ENCODE results near the gene LHX6. TPM values are rescaled to one million over a fixed set of nuclear protein-coding genes. Genes with fewer than 3 reads are reported as not detected.
A peak's percentile ranks its signal among the peaks of the same experiment; 100 is the strongest.

LHX6 gene
- total and polyA plus RNA-seq, 2 of the 8 experiments (the other 6 are each of a cell fraction or from before 2014, with no cell fraction given) = 0.92 to 1.2 TPM

DNA sequence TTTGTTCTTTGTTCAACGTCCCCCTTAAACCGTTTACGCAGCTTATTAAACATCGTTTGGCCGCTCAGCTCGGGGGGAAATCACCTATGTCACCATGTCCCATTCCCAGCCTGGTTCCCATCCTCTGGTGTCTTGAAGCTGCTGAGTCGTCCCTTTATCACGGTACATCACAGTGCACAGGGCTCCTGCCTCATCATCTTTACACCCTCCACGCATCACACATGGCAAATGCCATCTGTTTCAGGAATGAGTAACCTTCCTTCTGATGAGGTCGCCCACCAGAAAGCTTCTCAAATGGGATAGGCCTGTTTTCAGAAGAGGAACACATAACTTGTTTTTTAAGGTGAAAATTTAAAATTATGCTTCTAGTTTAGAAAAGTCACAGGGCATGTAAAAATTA, 7.9 kb upstream of the LHX6 start:
- Histone ChIP-seq H3K27ac (ENCODE audit: low read depth, low read length) (no peak overlapping the region), H3K9me3 (ENCODE audit: insufficient read depth in 2 of 2, low read depth in 1 of 2, low read length in 1 of 2) (no peaks in the 10 kb centered on the region), H4K8ac (ENCODE audit: extremely low read depth, insufficient read depth, low read length) (peak overlapping the region; percentile 39; the same call in 1 of the 2 replicates), H2BK12ac (ENCODE audit: low read depth, low read length) (no peak overlapping the region), H3K18ac (ENCODE audit: extremely low read depth, low read length) (no peak overlapping the region), H3K14ac (ENCODE audit: insufficient read length) (no peak overlapping the region), H3K9ac (replicated peaks in 1 of 4; ENCODE audit: extremely low read depth in 1 of 4, low read depth in 3 of 4, low read length in 3 of 4) (no peak overlapping the region), H4K91ac (replicated peaks; ENCODE audit: insufficient read length, low read length) (no peak overlapping the region), H3K4me3 (ENCODE audit: extremely low read depth in 1 of 4, insufficient read depth in 2 of 4, low read depth in 3 of 4, low read length in 4 of 4) (no peak overlapping the region), H4K5ac (ENCODE audit: insufficient read length, low read depth, low read length) (no peak overlapping the region), H3K23me2 (ENCODE audit: low read depth, low read length) (no peaks in the 10 kb centered on the region), H3K4me2 (ENCODE audit: insufficient read depth in 1 of 2, low read depth in 2 of 2, low read length in 2 of 2) (no peak overlapping the region), H3K79me2 (ENCODE audit: control insufficient read depth in 1 of 2, insufficient read depth in 2 of 2, low read length in 2 of 2) (no peaks in the 10 kb centered on the region), H3K27me3 (replicated peaks in 1 of 4; ENCODE audit: control insufficient read depth in 3 of 4, extremely low read depth in 1 of 4, insufficient read depth in 3 of 4, low read length in 3 of 4) (peaks cover 0 to 7% (median 0%) of the 10 kb centered on the region in 4 experiments; a peak in 2 of 7 replicates), H3K4ac (replicated peaks; ENCODE audit: insufficient read length, low read depth, low read length) (no peak overlapping the region), H4K20me1 (replicated peaks in 1 of 2; ENCODE audit: control insufficient read depth in 1 of 2, insufficient read depth in 2 of 2, low read length in 2 of 2) (no peaks in the 10 kb centered on the region), H2BK120ac (replicated peaks; ENCODE audit: low read depth, low read length) (no peak overlapping the region), H3K79me1 (ENCODE audit: low read depth, low read length) (no peaks in the 10 kb centered on the region), H3K23ac (ENCODE audit: insufficient read length) (no peak overlapping the region), H2BK5ac (ENCODE audit: low read depth, low read length) (no peak overlapping the region), H2BK20ac (ENCODE audit: low read length) (no peak overlapping the region), H3K4me1 (replicated peaks in 1 of 4; ENCODE audit: control insufficient read depth in 3 of 4, insufficient read depth in 4 of 4, low read length in 3 of 4) (no peaks in the 10 kb centered on the region), H3K56ac (replicated peaks; ENCODE audit: insufficient read length, low read depth, low read length) (no peak overlapping the region), H2AK5ac (ENCODE audit: low read depth, low read length) (no peak overlapping the region), H2AFZ (ENCODE audit: low read length) (no peak overlapping the region), H2BK15ac (ENCODE audit: low read length) (no peak overlapping the region), H3K36me3 (ENCODE audit: control insufficient read depth in 2 of 4, insufficient read depth in 4 of 4, low read length in 3 of 4) (peaks cover 2 to 13% (median 8%) of the 10 kb centered on the region in 4 experiments; a peak in 5 of 8 replicates)
- ChIA-PET CTCF (ENCODE audit: partially characterized antibody) (interaction anchor here (2.7 kb wide), 1 partner anchor 111 kb away, joined by 6 read pairs; no protein-coding TSS in a partner anchor), POLR2A (ENCODE audit: partially characterized antibody) (interaction anchor here (0.7 kb wide), 1 partner anchor 1604 kb away, joined by 3 read pairs; no protein-coding TSS in a partner anchor)
- TF ChIP-seq, protein P1, sequence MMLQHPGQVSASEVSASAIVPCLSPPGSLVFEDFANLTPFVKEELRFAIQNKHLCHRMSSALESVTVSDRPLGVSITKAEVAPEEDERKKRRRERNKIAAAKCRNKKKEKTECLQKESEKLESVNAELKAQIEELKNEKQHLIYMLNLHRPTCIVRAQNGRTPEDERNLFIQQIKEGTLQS (IDR thresholded peaks at IDR 0.05; ENCODE audit: insufficient read depth, low read depth, low read length) = no peak
- TF ChIP-seq PHF8 (conservative IDR thresholded peaks at IDR 0.05; ENCODE audit: low read depth, low read length) = no peak
- no peak for TF ChIP-seq POLR2AphosphoS5 (IDR thresholded peaks at IDR 0.05; ENCODE audit: low read depth, low read length)
- TF ChIP-seq TAF1 (IDR thresholded peaks at IDR 0.05; ENCODE audit: low read depth, low read length) = no peak
- TF ChIP-seq RNF2 (IDR thresholded peaks at IDR 0.05; ENCODE audit: borderline replicate concordance, low read depth, low read length, missing control alignments, poor library complexity, severe bottlenecking) = no peak
- TF ChIP-seq BRCA1 (IDR thresholded peaks at IDR 0.05; ENCODE audit: low read depth, low read length) = no peak
- no peak for TF ChIP-seq JUND (IDR thresholded peaks at IDR 0.05; ENCODE audit: low read length)
- no peak for TF ChIP-seq JUN (IDR thresholded peaks at IDR 0.05; ENCODE audit: low read depth, low read length)
- TF ChIP-seq CREB1 (IDR thresholded peaks at IDR 0.05) = no peak
- TF ChIP-seq RAD21 (IDR thresholded peaks at IDR 0.05 in 1 of 2, conservative IDR thresholded peaks at IDR 0.05 in 1 of 2; ENCODE audit: low read depth in 2 of 2, low read length in 2 of 2) = no peak
- TF ChIP-seq, protein P2, sequence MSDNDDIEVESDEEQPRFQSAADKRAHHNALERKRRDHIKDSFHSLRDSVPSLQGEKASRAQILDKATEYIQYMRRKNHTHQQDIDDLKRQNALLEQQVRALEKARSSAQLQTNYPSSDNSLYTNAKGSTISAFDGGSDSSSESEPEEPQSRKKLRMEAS (IDR thresholded peaks at IDR 0.05) = no peak
- no peak for TF ChIP-seq ZNF274 (IDR thresholded peaks at IDR 0.05; ENCODE audit: borderline replicate concordance, extremely low read depth, low read length)
- 86% methylated on average over 10 of the region's 10 CpGs; no CpG with 5 or more reads in 1 of the 2 experiments for WGBS, 2 experiments (ENCODE audit: extremely low coverage in 1 of 2, insufficient coverage in 1 of 2, insufficient read length in 1 of 2, insufficient replicate concordance in 2 of 2, low coverage in 1 of 2, low lambda C conversion rate in 2 of 2, missing lambda C conversion rate in 1 of 2)
- FAIRE-seq (no peak), DNase-seq (ENCODE audit: low read depth in 1 of 2, low spot score in 2 of 2) (no peak)
